Measurements from ENCODE around the gene ACTRT2. TPM values are rescaled to one million over a fixed set of nuclear protein-coding genes. Genes with fewer than 3 reads are reported as not detected.

ACTRT2 gene
- total and polyA plus RNA-seq, 2 experiments from 2014 or later = not detected

GRCh38 chr1:2999571-2999970 is 21.7 kb upstream of the ACTRT2 start (continued):
- TF ChIP-seq ZNF462 (CRISPR knock-in tag; IDR thresholded peaks at IDR 0.05) (no peak), ZNF331 (CRISPR knock-in tag; IDR thresholded peaks at IDR 0.05; ENCODE audit: low read depth) (no peak), ZNF114 (CRISPR knock-in tag; IDR thresholded peaks at IDR 0.05) (no peak), STAT1 (IDR thresholded peaks at IDR 0.05; ENCODE audit: unreplicated experiment) (no peak)

GRCh38 chr1:3000214-3000613 is 21.1 kb upstream of the ACTRT2 start:
- Histone ChIP-seq H3K79me2 (replicated peaks; ENCODE audit: insufficient read depth) (no peaks in the 10 kb centered on the region), H3K27me3 (ENCODE audit: insufficient read depth) (no peaks in the 10 kb centered on the region), H2AFZ (no peak overlapping the region), H4K20me1 (replicated peaks; ENCODE audit: insufficient read depth) (no peaks in the 10 kb centered on the region), H3K4me1 (ENCODE audit: insufficient read depth) (no peaks in the 10 kb centered on the region), H3K36me3 (ENCODE audit: insufficient read depth) (no peaks in the 10 kb centered on the region), H3K9me2 (ENCODE audit: insufficient read depth) (no peaks in the 10 kb centered on the region), H3K4me3 (no peak overlapping the region), H3K4me2 (no peak overlapping the region), H3F3A (replicated peaks; ENCODE audit: low read depth) (no peaks in the 10 kb centered on the region), H3K27ac (ENCODE audit: low read depth) (no peak overlapping the region)
- Mint-ChIP-seq H3K9me3 (peaks cover 83% of the 10 kb centered on the region), H3K4me1 (no peaks in the 10 kb centered on the region), H3K27ac (no peak overlapping the region), H3K27me3 (ENCODE audit: insufficient read depth, low read depth, poor library complexity) (peaks cover 2% of the 10 kb centered on the region), H3K36me3 (ENCODE audit: low read depth) (no peaks in the 10 kb centered on the region), H3K4me3 (no peak overlapping the region)
- ATAC-seq (no peak), DNase-seq (ENCODE audit: low spot score) (no peak)
- TF ChIP-seq STAT1 (IDR thresholded peaks at IDR 0.05; ENCODE audit: unreplicated experiment) = no peak
- no peak for TF ChIP-seq ZNF462 (CRISPR knock-in tag; IDR thresholded peaks at IDR 0.05)
- TF ChIP-seq EZH2 (IDR thresholded peaks at IDR 0.05; ENCODE audit: low read depth, unreplicated experiment) = no peak
- no peak for TF ChIP-seq REST (IDR thresholded peaks at IDR 0.05; ENCODE audit: unreplicated experiment)

All from GM23338 (cell line).